Choroid plexus epithelial cell (primary cell): Measurements from ENCODE around the gene RBP3.
A peak's percentile ranks its signal among the peaks of the same experiment; 100 is the strongest.

Source experiments
- DNase-seq: peaks from one replicate; pipeline ENCODE4 v3.0.0-alpha.2; 2010; ENCODE audit warnings: low read depth
- H3K4me3 ChIP-seq: 2 replicates; pipeline ENCODE4 v1.5.1; 2011; ENCODE audit warnings: low read depth, mild to moderate bottlenecking, control low read depth, low read length, moderate library complexity
- TF ChIP-seq, protein P1 (sequence below): conservative IDR thresholded peaks from 2 replicates; pipeline ENCODE4 v1.5.1; 2011; ENCODE audit warnings: low read depth, mild to moderate bottlenecking, control low read depth, inconsistent platforms, low read length, moderate library complexity

RBP3 gene

DNA sequence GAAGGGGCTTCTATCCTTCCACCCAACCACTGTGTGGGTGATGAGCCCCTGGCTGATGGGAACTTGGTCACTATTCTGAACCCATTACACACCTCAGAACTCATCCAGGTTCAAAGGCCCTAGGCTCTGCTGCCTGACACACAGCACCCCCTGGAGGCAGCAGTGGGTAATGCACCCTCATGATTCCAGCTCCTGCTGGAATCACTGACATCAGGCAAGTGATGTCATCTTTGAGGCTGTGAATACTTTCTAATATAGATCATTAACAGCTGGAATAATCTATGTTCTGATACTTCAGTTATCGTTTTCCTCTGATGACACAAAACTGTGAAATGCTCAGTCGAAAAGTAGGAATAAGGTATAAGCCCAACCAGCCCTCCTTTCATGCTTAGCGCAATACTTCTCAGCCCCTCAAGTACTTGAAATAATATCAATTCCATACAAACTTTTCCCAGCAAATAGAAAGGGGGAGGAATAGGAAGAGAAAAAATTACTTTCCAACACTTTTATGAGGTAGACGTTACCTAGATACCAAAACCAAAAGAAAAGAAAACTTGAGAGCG, 7.5 kb upstream of the RBP3 start:
- no peak overlapping the region for H3K4me3 ChIP-seq
- DNase-seq: peak; percentile 78
- TF ChIP-seq, protein P1, sequence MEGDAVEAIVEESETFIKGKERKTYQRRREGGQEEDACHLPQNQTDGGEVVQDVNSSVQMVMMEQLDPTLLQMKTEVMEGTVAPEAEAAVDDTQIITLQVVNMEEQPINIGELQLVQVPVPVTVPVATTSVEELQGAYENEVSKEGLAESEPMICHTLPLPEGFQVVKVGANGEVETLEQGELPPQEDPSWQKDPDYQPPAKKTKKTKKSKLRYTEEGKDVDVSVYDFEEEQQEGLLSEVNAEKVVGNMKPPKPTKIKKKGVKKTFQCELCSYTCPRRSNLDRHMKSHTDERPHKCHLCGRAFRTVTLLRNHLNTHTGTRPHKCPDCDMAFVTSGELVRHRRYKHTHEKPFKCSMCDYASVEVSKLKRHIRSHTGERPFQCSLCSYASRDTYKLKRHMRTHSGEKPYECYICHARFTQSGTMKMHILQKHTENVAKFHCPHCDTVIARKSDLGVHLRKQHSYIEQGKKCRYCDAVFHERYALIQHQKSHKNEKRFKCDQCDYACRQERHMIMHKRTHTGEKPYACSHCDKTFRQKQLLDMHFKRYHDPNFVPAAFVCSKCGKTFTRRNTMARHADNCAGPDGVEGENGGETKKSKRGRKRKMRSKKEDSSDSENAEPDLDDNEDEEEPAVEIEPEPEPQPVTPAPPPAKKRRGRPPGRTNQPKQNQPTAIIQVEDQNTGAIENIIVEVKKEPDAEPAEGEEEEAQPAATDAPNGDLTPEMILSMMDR: peak; percentile 99

DNA sequence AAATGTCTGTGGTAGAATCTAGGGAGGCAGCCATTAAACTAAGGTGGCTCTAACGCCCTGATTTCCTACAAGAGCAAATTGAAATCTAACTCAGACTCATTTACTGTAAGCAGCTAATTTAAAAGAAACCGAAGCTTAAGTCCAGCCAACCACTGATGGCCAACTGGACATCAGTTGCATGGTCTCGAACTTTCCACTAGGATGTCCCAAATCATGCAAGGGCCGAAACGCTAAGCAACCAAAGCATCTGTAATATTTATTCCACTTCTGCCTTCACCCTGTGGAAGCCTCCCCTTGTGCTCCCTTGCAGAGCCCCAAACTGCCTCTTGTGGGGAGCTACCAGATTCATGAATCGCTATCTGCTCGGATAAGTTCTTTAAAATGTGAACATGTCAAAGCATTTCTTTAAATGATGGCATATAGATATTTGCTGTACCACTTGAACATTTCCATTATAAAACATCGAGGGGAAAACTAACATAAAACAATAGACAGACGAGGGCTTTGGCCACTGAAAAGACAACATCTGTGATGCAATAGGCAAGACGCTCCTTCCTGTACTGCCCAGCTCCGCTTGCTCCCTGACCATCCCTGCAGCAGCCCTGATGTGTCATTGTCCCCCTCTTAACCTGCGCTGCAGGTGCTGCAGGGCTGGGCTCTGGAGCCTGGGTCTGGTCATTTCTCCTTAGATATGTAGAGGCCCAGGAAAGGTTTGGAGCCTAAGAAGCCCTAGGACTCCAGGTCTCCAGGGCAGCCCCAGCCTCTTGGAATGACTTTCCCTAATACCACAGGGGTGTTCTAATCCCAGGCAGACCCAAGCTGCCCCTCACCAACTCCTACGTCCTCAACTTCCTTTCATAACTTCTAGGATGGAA, 2.9 kb upstream of the RBP3 start:
- no peak overlapping the region for H3K4me3 ChIP-seq
- TF ChIP-seq, protein P1: no peak
- no peak for DNase-seq

DNA sequence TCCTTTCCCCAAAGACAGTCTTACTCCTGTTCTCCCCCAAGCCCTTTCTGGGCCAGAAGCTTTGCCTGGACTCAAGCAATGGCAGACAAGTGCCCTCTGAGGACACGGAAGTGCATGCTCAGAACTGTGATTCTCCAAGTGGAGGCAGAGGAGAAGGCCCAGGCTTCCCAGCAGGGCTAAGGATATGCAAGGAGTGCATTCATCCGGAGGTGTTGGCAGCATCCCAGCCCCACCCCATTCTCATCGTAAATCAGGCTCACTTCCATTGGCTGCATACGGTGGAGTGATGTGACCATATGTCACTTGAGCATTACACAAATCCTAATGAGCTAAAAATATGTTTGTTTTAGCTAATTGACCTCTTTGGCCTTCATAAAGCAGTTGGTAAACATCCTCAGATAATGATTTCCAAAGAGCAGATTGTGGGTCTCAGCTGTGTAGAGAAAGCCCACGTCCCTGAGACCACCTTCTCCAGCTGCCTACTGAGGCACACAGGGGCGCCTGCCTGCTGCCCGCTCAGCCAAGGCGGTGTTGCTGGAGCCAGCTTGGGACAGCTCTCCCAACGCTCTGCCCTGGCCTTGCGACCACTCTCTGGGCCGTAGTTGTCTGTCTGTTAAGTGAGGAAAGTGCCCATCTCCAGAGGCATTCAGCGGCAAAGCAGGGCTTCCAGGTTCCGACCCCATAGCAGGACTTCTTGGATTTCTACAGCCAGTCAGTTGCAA, 1.4 kb upstream of the RBP3 start:
- TF ChIP-seq, protein P1: no peak
- no peak overlapping the region for H3K4me3 ChIP-seq
- DNase-seq: no peak

DNA sequence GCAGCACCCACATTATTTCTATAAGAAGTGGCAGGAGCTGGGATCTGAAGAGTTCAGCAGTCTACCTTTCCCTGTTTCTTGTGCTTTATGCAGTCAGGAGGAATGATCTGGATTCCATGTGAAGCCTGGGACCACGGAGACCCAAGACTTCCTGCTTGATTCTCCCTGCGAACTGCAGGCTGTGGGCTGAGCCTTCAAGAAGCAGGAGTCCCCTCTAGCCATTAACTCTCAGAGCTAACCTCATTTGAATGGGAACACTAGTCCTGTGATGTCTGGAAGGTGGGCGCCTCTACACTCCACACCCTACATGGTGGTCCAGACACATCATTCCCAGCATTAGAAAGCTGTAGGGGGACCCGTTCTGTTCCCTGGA, 874 bp upstream of the RBP3 start:
- H3K4me3 ChIP-seq: no peak overlapping the region
- DNase-seq: no peak
- TF ChIP-seq, protein P1: no peak

DNA sequence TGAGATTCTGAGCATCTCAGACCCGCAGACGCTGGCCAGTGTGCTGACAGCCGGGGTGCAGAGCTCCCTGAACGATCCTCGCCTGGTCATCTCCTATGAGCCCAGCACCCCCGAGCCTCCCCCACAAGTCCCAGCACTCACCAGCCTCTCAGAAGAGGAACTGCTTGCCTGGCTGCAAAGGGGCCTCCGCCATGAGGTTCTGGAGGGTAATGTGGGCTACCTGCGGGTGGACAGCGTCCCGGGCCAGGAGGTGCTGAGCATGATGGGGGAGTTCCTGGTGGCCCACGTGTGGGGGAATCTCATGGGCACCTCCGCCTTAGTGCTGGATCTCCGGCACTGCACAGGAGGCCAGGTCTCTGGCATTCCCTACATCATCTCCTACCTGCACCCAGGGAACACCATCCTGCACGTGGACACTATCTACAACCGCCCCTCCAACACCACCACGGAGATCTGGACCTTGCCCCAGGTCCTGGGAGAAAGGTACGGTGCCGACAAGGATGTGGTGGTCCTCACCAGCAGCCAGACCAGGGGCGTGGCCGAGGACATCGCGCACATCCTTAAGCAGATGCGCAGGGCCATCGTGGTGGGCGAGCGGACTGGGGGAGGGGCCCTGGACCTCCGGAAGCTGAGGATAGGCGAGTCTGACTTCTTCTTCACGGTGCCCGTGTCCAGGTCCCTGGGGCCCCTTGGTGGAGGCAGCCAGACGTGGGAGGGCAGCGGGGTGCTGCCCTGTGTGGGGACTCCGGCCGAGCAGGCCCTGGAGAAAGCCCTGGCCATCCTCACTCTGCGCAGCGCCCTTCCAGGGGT, 703 bp downstream of the RBP3 start:
- no peak overlapping the region for H3K4me3 ChIP-seq
- no peak for DNase-seq
- TF ChIP-seq, protein P1: no peak

DNA sequence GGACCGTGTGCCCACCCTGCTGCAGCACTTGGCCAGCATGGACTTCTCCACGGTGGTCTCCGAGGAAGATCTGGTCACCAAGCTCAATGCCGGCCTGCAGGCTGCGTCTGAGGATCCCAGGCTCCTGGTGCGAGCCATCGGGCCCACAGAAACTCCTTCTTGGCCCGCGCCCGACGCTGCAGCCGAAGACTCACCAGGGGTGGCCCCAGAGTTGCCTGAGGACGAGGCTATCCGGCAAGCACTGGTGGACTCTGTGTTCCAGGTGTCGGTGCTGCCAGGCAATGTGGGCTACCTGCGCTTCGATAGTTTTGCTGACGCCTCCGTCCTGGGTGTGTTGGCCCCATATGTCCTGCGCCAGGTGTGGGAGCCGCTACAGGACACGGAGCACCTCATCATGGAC, 1.4 kb downstream of the RBP3 start:
- H3K4me3 ChIP-seq: no peak overlapping the region
- TF ChIP-seq, protein P1: no peak
- no peak for DNase-seq
